Measurements from ENCODE around the gene KTI12.

GRCh38 chr1:52056163-52056936, 22.7 kb upstream of the KTI12 start, which contains the start of gene BTF3L4:
- no peak for TF ChIP-seq NR2F2 (IDR thresholded peaks at IDR 0.05)
- TF ChIP-seq CTCF (IDR thresholded peaks at IDR 0.05; ENCODE audit: low read depth, low read length, missing input control), result no peak
- TF ChIP-seq RAD21 (IDR thresholded peaks at IDR 0.05), result no peak
- peak; percentile 23 for TF ChIP-seq REST (IDR thresholded peaks at IDR 0.05)
- TF ChIP-seq RXRA (IDR thresholded peaks at IDR 0.05), result no peak
- TF ChIP-seq HNF4A (conservative IDR thresholded peaks at IDR 0.05), result peak in 1 of 2 donors; percentile 30
- peak; percentile 24 for TF ChIP-seq SP1 (IDR thresholded peaks at IDR 0.05)
- TF ChIP-seq FOXA2 (IDR thresholded peaks at IDR 0.05), result no peak
- TF ChIP-seq FOXA1 (IDR thresholded peaks at IDR 0.05), result no peak
- TF ChIP-seq MAX (IDR thresholded peaks at IDR 0.05), result no peak

All from liver (tissue), 3 donors.